Measurements from ENCODE around the gene RABGEF1.
"Not testable (repeated sequence)": the region's sequence is repeated elsewhere in the genome, so short reads cannot be mapped to it uniquely, and the experiment has no call there.

DNA sequence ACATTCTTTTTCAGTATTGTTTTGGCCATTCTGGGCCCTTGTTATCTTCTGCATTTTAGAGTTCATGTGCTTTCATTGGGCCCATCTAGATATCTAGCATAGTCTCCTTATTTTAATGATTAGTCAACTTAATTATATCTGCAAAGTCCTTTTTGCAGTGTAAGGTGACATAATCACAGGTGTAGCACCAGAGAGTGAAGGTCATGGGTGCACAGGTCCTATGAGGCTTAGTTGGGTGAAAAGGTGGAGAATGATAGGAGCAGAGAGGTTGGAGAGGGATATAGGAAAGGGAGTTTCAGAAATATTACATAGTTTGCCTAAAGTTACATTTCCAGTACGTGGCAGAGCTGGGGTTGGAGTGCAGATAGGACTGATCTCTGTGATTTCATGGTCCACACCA is 24.4 kb downstream of the RABGEF1 start:
- TF ChIP-seq, protein P1, sequence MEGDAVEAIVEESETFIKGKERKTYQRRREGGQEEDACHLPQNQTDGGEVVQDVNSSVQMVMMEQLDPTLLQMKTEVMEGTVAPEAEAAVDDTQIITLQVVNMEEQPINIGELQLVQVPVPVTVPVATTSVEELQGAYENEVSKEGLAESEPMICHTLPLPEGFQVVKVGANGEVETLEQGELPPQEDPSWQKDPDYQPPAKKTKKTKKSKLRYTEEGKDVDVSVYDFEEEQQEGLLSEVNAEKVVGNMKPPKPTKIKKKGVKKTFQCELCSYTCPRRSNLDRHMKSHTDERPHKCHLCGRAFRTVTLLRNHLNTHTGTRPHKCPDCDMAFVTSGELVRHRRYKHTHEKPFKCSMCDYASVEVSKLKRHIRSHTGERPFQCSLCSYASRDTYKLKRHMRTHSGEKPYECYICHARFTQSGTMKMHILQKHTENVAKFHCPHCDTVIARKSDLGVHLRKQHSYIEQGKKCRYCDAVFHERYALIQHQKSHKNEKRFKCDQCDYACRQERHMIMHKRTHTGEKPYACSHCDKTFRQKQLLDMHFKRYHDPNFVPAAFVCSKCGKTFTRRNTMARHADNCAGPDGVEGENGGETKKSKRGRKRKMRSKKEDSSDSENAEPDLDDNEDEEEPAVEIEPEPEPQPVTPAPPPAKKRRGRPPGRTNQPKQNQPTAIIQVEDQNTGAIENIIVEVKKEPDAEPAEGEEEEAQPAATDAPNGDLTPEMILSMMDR (IDR thresholded peaks at IDR 0.05; ENCODE audit: poor library complexity), result not testable (repeated sequence)
- TF ChIP-seq EZH2 (IDR thresholded peaks at IDR 0.05; ENCODE audit: borderline replicate concordance), result not testable (repeated sequence)

Measured in hepatocyte (in vitro differentiated cells).